Measurements from ENCODE around the gene THADA. TPM values are rescaled to one million over a fixed set of nuclear protein-coding genes. Genes with fewer than 3 reads are reported as not detected.

THADA gene
- total RNA-seq, 1 experiment from 2014 or later = 20.1 TPM

GRCh38 chr2:43478412-43479086 is 117.3 kb downstream of the THADA start:
- Histone ChIP-seq H3K56ac (ENCODE audit: insufficient read length, low read depth, low read length) (no peak overlapping the region), H2BK20ac (ENCODE audit: low read depth, low read length, poor library complexity, severe bottlenecking) (no peak overlapping the region), H3K23me2 (ENCODE audit: insufficient read length, low read depth, low read length, poor library complexity, severe bottlenecking) (no peaks in the 10 kb centered on the region), H3K9ac (ENCODE audit: extremely low read depth, insufficient read length, low read length) (no peak overlapping the region), H2BK15ac (ENCODE audit: low read depth, low read length) (no peak overlapping the region), H3K23ac (ENCODE audit: insufficient read length, low read depth, low read length) (no peak overlapping the region), H3K14ac (ENCODE audit: insufficient read depth, low read length) (no peak overlapping the region), H2BK120ac (ENCODE audit: low read depth, low read length, poor library complexity, severe bottlenecking) (no peak overlapping the region), H3K18ac (ENCODE audit: insufficient read length, low read depth, low read length) (no peak overlapping the region), H3K9me3 (ENCODE audit: control insufficient read depth, low read depth, low read length) (no peaks in the 10 kb centered on the region), H4K91ac (ENCODE audit: insufficient read length, low read depth, low read length) (no peak overlapping the region), H3K27ac (ENCODE audit: insufficient read length, low read depth, low read length) (no peak overlapping the region), H3K79me1 (ENCODE audit: insufficient read depth, low read depth, low read length, poor library complexity, severe bottlenecking) (no peaks in the 10 kb centered on the region), H2BK5ac (ENCODE audit: insufficient read length, low read length) (no peak overlapping the region), H4K5ac (ENCODE audit: insufficient read length, low read depth, low read length) (no peak overlapping the region), H3T11ph (ENCODE audit: low read length) (no peak overlapping the region), H3K4ac (ENCODE audit: low read depth, low read length) (no peak overlapping the region), H2AFZ (ENCODE audit: low read length) (no peak overlapping the region), H3K4me2 (ENCODE audit: insufficient read depth, insufficient read length, low read length) (no peak overlapping the region), H4K8ac (replicated peaks; ENCODE audit: insufficient read length, low read depth, low read length) (no peak overlapping the region), H3K79me2 (ENCODE audit: insufficient read depth, low read length) (no peaks in the 10 kb centered on the region), H4K20me1 (ENCODE audit: control insufficient read depth, insufficient read depth, insufficient read length) (no peaks in the 10 kb centered on the region), H2AK5ac (ENCODE audit: insufficient read length, low read length) (no peak overlapping the region), H3K27me3 (ENCODE audit: insufficient read depth, low read length) (no peaks in the 10 kb centered on the region), H2BK12ac (ENCODE audit: insufficient read length, low read depth, low read length) (no peak overlapping the region), H3K4me1 (ENCODE audit: insufficient read depth, low read length) (no peaks in the 10 kb centered on the region)
- Mint-ChIP-seq H3K4me1 (no peaks in the 10 kb centered on the region), H3K27ac (no peak overlapping the region), H3K9me3 (no peaks in the 10 kb centered on the region), H3K27me3 (ENCODE audit: low read depth) (no peaks in the 10 kb centered on the region), H3K36me3 (ENCODE audit: insufficient read depth in 1 of 3, low read depth in 3 of 3) (no peaks in the 10 kb centered on the region), H3K4me3 (no peak overlapping the region)
- no peak for DNase-seq
- TF ChIP-seq, protein P1, sequence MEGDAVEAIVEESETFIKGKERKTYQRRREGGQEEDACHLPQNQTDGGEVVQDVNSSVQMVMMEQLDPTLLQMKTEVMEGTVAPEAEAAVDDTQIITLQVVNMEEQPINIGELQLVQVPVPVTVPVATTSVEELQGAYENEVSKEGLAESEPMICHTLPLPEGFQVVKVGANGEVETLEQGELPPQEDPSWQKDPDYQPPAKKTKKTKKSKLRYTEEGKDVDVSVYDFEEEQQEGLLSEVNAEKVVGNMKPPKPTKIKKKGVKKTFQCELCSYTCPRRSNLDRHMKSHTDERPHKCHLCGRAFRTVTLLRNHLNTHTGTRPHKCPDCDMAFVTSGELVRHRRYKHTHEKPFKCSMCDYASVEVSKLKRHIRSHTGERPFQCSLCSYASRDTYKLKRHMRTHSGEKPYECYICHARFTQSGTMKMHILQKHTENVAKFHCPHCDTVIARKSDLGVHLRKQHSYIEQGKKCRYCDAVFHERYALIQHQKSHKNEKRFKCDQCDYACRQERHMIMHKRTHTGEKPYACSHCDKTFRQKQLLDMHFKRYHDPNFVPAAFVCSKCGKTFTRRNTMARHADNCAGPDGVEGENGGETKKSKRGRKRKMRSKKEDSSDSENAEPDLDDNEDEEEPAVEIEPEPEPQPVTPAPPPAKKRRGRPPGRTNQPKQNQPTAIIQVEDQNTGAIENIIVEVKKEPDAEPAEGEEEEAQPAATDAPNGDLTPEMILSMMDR (conservative IDR thresholded peaks at IDR 0.05) = no peak
- WGBS (ENCODE audit: extremely low coverage, insufficient read length, low lambda C conversion rate) = no CpG with 5 or more reads among the region's 3 CpGs

Measured in H9 (cell line).